Measurements from ENCODE around the gene PTPRK.
"Not testable (repeated sequence)": the region's sequence is repeated elsewhere in the genome, so short reads cannot be mapped to it uniquely, and the experiment has no call there.

The PTPRK gene

GRCh38 chr6:128438393-128438792 lies 82.0 kb downstream of the PTPRK start:
- H3K27ac ChIP-seq, result no peak overlapping the region
- no peak for TF ChIP-seq ZFX (IDR thresholded peaks at IDR 0.05)
- TF ChIP-seq, protein P1, sequence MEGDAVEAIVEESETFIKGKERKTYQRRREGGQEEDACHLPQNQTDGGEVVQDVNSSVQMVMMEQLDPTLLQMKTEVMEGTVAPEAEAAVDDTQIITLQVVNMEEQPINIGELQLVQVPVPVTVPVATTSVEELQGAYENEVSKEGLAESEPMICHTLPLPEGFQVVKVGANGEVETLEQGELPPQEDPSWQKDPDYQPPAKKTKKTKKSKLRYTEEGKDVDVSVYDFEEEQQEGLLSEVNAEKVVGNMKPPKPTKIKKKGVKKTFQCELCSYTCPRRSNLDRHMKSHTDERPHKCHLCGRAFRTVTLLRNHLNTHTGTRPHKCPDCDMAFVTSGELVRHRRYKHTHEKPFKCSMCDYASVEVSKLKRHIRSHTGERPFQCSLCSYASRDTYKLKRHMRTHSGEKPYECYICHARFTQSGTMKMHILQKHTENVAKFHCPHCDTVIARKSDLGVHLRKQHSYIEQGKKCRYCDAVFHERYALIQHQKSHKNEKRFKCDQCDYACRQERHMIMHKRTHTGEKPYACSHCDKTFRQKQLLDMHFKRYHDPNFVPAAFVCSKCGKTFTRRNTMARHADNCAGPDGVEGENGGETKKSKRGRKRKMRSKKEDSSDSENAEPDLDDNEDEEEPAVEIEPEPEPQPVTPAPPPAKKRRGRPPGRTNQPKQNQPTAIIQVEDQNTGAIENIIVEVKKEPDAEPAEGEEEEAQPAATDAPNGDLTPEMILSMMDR (conservative IDR thresholded peaks at IDR 0.05), result no peak

DNA sequence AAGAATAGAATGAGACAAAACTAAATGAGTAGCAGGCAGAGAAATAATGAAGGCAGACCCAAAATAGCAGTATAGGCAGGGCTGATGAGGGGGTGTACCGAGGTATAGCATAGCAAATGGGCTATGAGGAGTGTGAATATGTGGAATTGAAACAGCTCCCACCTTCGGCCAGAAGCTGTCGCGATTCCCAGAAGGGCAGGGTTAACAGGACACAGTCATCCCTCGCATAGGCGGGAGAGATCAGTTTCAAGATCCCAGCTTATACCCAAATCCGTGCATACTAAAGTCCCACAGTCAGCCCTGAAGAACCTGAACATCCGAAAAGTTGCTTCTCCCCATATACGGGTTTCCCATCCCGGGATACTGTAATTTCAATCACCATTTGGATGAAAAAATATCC lies 82.7 kb downstream of the PTPRK start:
- no peak overlapping the region for H3K27ac ChIP-seq
- TF ChIP-seq ZFX (IDR thresholded peaks at IDR 0.05), result no peak

GRCh38 chr6:128434752-128435151 lies 85.6 kb downstream of the PTPRK start:
- H3K27ac ChIP-seq, result not testable (repeated sequence)

DNA sequence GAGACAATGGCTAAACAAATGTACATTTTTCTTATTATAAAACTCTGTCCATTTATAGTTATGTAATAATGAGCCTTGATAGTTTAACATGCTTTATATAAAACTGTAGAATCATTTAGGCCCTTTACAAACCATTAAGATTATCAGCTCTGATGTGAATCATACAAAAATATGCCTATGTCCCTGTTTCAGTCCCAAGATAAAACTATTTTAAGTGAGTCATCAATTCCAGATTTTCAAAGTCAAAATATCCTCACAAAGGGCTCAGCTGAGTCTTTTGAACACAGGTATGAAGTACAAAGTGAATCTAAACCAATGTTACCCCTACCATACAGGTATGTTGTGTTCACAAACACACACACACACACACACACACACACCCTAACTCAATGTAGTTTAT lies 88.0 kb downstream of the PTPRK start:
- H3K27ac ChIP-seq, result no peak overlapping the region
- TF ChIP-seq, protein P1 (conservative IDR thresholded peaks at IDR 0.05), result no peak
- no peak for TF ChIP-seq ZFX (IDR thresholded peaks at IDR 0.05)

DNA sequence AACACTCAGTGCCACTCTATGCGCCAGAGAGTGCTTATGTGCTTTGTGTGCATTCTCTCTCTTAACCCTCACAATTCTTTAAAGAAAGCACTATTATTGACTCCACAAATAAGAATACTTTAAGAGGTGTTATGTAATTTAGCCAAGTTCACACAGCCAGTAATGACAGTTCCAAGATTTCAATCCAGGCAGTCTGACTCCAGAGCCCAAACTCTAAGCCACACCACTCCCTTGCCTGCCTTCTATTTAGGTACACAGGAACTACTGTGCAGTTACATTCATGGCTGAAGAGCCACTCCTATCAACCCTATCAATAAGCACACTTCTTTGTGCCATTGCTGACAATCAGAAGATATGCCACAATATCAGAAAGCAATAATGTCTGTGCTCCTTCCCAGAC lies 93.3 kb downstream of the PTPRK start:
- H3K27ac ChIP-seq, result no peak overlapping the region
- TF ChIP-seq, protein P1 (conservative IDR thresholded peaks at IDR 0.05), result no peak
- TF ChIP-seq ZFX (IDR thresholded peaks at IDR 0.05), result no peak

DNA sequence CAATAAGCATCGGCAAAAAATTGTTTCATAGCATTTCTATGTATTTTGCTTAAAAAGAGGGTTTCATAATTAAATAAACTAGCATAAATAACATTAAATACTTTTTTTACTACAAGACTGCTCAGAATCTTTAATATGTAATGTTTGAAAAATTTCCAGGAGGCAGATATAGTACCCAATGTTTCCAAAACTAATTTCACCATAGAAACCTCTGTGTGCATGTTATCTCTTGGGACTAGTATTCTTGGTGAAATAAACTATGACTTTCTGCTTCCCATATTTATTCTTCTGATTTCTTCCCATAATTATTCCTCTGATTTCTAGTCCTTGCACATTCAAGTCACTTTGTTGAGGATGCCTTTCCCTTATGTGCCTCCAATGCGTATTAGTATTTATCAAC lies 94.5 kb downstream of the PTPRK start:
- TF ChIP-seq, protein P1 (conservative IDR thresholded peaks at IDR 0.05), result no peak
- no peak for TF ChIP-seq ZFX (IDR thresholded peaks at IDR 0.05)
- no peak overlapping the region for H3K27ac ChIP-seq

GRCh38 chr6:128422871-128423270 lies 97.5 kb downstream of the PTPRK start:
- no peak for TF ChIP-seq ZFX (IDR thresholded peaks at IDR 0.05)
- TF ChIP-seq, protein P1 (conservative IDR thresholded peaks at IDR 0.05), result no peak
- no peak overlapping the region for H3K27ac ChIP-seq

GRCh38 chr6:128422200-128422599 lies 98.2 kb downstream of the PTPRK start:
- no peak for TF ChIP-seq ZFX (IDR thresholded peaks at IDR 0.05)
- TF ChIP-seq, protein P1 (conservative IDR thresholded peaks at IDR 0.05), result no peak
- H3K27ac ChIP-seq, result no peak overlapping the region

DNA sequence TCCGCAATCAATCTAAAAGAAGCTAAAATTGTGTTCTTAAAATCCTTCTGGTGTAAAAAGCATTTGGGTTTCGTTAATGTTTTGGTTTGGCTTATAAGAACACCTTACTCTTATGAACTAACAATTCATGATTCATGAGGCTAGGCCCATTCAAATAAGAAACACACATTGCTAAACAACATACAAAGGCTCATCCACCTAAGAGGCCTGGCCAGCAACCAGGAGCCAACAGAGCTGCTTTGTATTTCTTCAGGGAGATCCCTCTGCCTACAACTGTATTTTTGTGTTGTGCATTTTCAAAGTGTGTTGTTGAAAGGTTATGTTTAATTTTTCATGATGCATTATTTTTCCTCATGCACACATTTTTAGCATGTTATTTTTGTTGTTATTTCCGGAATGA lies 98.6 kb downstream of the PTPRK start:
- TF ChIP-seq, protein P1 (conservative IDR thresholded peaks at IDR 0.05), result no peak
- TF ChIP-seq ZFX (IDR thresholded peaks at IDR 0.05), result no peak
- no peak overlapping the region for H3K27ac ChIP-seq
